Spinal cord (tissue), 10 donors: Measurements from ENCODE around the gene CMAS. TPM values are rescaled to one million over a fixed set of nuclear protein-coding genes. Genes with fewer than 3 reads are reported as not detected.
"Not testable (repeated sequence)": the region's sequence is repeated elsewhere in the genome, so short reads cannot be mapped to it uniquely, and the experiment has no call there.

ENCODE experiments used
- DNase-seq, 6 donors: peaks; one replicate each; pipeline versions ENCODE4 v3.0.0 to v3.0.0-alpha.2; 2013 to 2015; ENCODE audit warnings: low spot score in 6 of 6, low read depth in 4 of 6
- H3K27ac ChIP-seq: one replicate; pipeline ENCODE4 v1.5.1; 2013; ENCODE audit warnings: low read depth, low read length, control low read depth
- H3K27me3 ChIP-seq: one replicate; pipeline ENCODE4 v1.6.1; 2013; ENCODE audit warnings: low read length; ENCODE audit not compliant: control insufficient read depth, insufficient read depth
- H3K36me3 ChIP-seq: one replicate; pipeline ENCODE4 v1.6.1; 2013; ENCODE audit warnings: low read length; ENCODE audit not compliant: control insufficient read depth, insufficient read depth
- H3K4me1 ChIP-seq: one replicate; pipeline ENCODE4 v1.6.1; 2013; ENCODE audit warnings: low read length; ENCODE audit not compliant: control insufficient read depth, insufficient read depth
- H3K4me3 ChIP-seq: one replicate; pipeline ENCODE4 v1.5.1; 2013; ENCODE audit warnings: low read depth, low read length, control low read depth
- H3K9me3 ChIP-seq: one replicate; pipeline ENCODE4 v1.6.1; 2013; ENCODE audit warnings: low read length; ENCODE audit not compliant: control insufficient read depth, insufficient read depth
- WGBS: methylation state at CpG from one replicate; pipeline ENCODE4 v1.1.5; 2013; ENCODE audit warnings: missing lambda C conversion rate; ENCODE audit not compliant: insufficient coverage; 5-methylcytosine and 5-hydroxymethylcytosine counted together
- polyA plus RNA-seq, 2 donors: library from polyadenylated mRNA; unstranded; fragments of 120-200 nt; gene quantifications; one replicate each; pipeline ENCODE4 v1.2.1, GENCODE V29; 2013; ENCODE audit not compliant: insufficient read length in 2 of 2
- total RNA-seq, 2 donors: library from RNA; depleted of rRNA in 1 of 2; stranded (reverse); fragments of 120-200 nt in 1 of 2; fragments of >200 nt in 1 of 2; gene quantifications; one replicate each; pipeline versions ENCODE4 v1.2.3 to v1.2.4, GENCODE V29; 2013 to 2014
- donor health status: healthy.

The CMAS gene
- total and polyA plus RNA-seq, 4 donors: 35.6 to 82.4 (median 69.7) TPM

- H3K27me3 ChIP-seq: no peaks in the 10 kb centered on the region
- H3K4me1 ChIP-seq: no peaks in the 10 kb centered on the region
- H3K27ac ChIP-seq: no peak overlapping the region
- H3K36me3 ChIP-seq: no peaks in the 10 kb centered on the region
- DNase-seq: no peak
- H3K9me3 ChIP-seq: no peaks in the 10 kb centered on the region
- no peak overlapping the region for H3K4me3 ChIP-seq
- 100% methylated on average over 1 of the region's 2 CpGs for WGBS
Measured at GRCh38 chr12:22043943-22044342, 2.1 kb upstream of the CMAS start.

GRCh38 chr12:22044391-22044790 is 1.6 kb upstream of the CMAS start:
- Histone ChIP-seq H3K27me3 (no peaks in the 10 kb centered on the region), H3K4me3 (no peak overlapping the region), H3K36me3 (no peaks in the 10 kb centered on the region), H3K4me1 (no peaks in the 10 kb centered on the region), H3K9me3 (no peaks in the 10 kb centered on the region), H3K27ac (no peak overlapping the region)
- DNase-seq: no peak
- 50% methylated on average over 2 of the region's 2 CpGs for WGBS

- DNase-seq: no peak
- WGBS: 0% methylated on average over 1 of the region's 6 CpGs
- Histone ChIP-seq H3K4me1 (no peaks in the 10 kb centered on the region), H3K27me3 (no peaks in the 10 kb centered on the region), H3K9me3 (no peaks in the 10 kb centered on the region), H3K4me3 (peak overlapping the region; percentile 85), H3K36me3 (no peaks in the 10 kb centered on the region), H3K27ac (peak overlapping the region; percentile 88)
Measured at GRCh38 chr12:22046968-22047390, 961 bp downstream of the CMAS start.

- Histone ChIP-seq H3K4me1 (no peaks in the 10 kb centered on the region), H3K36me3 (no peaks in the 10 kb centered on the region), H3K9me3 (no peaks in the 10 kb centered on the region), H3K4me3 (peak overlapping the region; percentile 85), H3K27me3 (no peaks in the 10 kb centered on the region), H3K27ac (no peak overlapping the region)
- no peak for DNase-seq
- WGBS: no CpG with 5 or more reads among the region's 2 CpGs
Measured at GRCh38 chr12:22047494-22047893, 1.5 kb downstream of the CMAS start.

- H3K4me3 ChIP-seq: no peak overlapping the region
- no peak overlapping the region for H3K27ac ChIP-seq
- H3K27me3 ChIP-seq: no peaks in the 10 kb centered on the region
- DNase-seq: no peak
- H3K9me3 ChIP-seq: no peaks in the 10 kb centered on the region
- H3K4me1 ChIP-seq: no peaks in the 10 kb centered on the region
- WGBS: 32% methylated on average over 3 of the region's 4 CpGs
- H3K36me3 ChIP-seq: no peaks in the 10 kb centered on the region
Measured at GRCh38 chr12:22048351-22049041, 2.5 kb downstream of the CMAS start.

GRCh38 chr12:22050078-22050477 is 4.1 kb downstream of the CMAS start:
- no peaks in the 10 kb centered on the region for H3K27me3 ChIP-seq
- no peak overlapping the region for H3K4me3 ChIP-seq
- WGBS: 100% methylated on average over 2 of the region's 4 CpGs
- no peaks in the 10 kb centered on the region for H3K4me1 ChIP-seq
- H3K36me3 ChIP-seq: no peaks in the 10 kb centered on the region
- H3K9me3 ChIP-seq: no peaks in the 10 kb centered on the region
- no peak for DNase-seq
- no peak overlapping the region for H3K27ac ChIP-seq

GRCh38 chr12:22051114-22051698 is 5.2 kb downstream of the CMAS start:
- no peak for DNase-seq
- Histone ChIP-seq H3K27me3 (no peaks in the 10 kb centered on the region), H3K27ac (no peak overlapping the region), H3K36me3 (no peaks in the 10 kb centered on the region), H3K9me3 (no peaks in the 10 kb centered on the region), H3K4me1 (no peaks in the 10 kb centered on the region), H3K4me3 (no peak overlapping the region)

GRCh38 chr12:22052994-22053393 is 7.0 kb downstream of the CMAS start:
- DNase-seq, H3K9me3 ChIP-seq, H3K4me1 ChIP-seq, H3K36me3 ChIP-seq, H3K27ac ChIP-seq, H3K4me3 ChIP-seq, H3K27me3 ChIP-seq: not testable (repeated sequence)
- 100% methylated on average over 1 of the region's 6 CpGs for WGBS

- Histone ChIP-seq H3K9me3 (no peaks in the 10 kb centered on the region), H3K27ac (no peak overlapping the region), H3K4me1 (no peaks in the 10 kb centered on the region), H3K4me3 (no peak overlapping the region), H3K27me3 (no peaks in the 10 kb centered on the region), H3K36me3 (peaks cover 7% of the 10 kb centered on the region)
- 92% methylated on average over 2 of the region's 3 CpGs for WGBS
- DNase-seq: no peak
Measured at GRCh38 chr12:22054155-22054554, 8.1 kb downstream of the CMAS start.

GRCh38 chr12:22056607-22057006 is 10.6 kb downstream of the CMAS start:
- H3K27me3 ChIP-seq: no peaks in the 10 kb centered on the region
- H3K36me3 ChIP-seq: peaks cover 7% of the 10 kb centered on the region
- DNase-seq: no peak
- H3K4me3 ChIP-seq: no peak overlapping the region
- no peaks in the 10 kb centered on the region for H3K4me1 ChIP-seq
- WGBS: no CpG with 5 or more reads among the region's 2 CpGs
- no peak overlapping the region for H3K27ac ChIP-seq
- H3K9me3 ChIP-seq: no peaks in the 10 kb centered on the region
